ENCODE measurements around the gene TRPC3.

Gene TRPC3

DNA sequence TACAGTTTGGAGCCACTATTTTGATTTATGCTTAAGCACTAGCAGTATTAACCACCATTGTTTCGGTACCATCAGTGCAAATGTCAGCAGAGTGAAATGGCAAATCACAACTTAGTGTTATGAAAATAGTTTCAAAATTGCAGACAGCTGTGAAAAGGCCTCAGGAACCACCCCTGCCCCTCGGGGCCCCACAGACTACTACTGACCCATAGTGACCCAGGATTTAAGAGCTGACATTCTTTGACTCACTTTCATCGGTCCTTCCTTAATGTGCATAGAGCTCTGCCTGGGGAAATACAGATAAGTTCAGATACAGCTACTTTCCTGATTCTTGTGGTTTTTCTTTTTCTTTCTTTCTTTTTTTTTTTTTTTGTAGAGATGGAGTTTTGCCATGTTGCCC lies 78.3 kb downstream of the TRPC3 start:
- no peak for TF ChIP-seq EZH2phosphoT487 (conservative IDR thresholded peaks at IDR 0.05; ENCODE audit: low read length)
- TF ChIP-seq, protein P1, sequence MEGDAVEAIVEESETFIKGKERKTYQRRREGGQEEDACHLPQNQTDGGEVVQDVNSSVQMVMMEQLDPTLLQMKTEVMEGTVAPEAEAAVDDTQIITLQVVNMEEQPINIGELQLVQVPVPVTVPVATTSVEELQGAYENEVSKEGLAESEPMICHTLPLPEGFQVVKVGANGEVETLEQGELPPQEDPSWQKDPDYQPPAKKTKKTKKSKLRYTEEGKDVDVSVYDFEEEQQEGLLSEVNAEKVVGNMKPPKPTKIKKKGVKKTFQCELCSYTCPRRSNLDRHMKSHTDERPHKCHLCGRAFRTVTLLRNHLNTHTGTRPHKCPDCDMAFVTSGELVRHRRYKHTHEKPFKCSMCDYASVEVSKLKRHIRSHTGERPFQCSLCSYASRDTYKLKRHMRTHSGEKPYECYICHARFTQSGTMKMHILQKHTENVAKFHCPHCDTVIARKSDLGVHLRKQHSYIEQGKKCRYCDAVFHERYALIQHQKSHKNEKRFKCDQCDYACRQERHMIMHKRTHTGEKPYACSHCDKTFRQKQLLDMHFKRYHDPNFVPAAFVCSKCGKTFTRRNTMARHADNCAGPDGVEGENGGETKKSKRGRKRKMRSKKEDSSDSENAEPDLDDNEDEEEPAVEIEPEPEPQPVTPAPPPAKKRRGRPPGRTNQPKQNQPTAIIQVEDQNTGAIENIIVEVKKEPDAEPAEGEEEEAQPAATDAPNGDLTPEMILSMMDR (IDR thresholded peaks at IDR 0.05; ENCODE audit: insufficient read depth, low read length, poor library complexity, severe bottlenecking) = no peak
- Histone ChIP-seq H3K4me3 (ENCODE audit: insufficient read depth, low read length, poor library complexity, severe bottlenecking) (no peak overlapping the region), H3K4me2 (ENCODE audit: low read depth, low read length, poor library complexity, severe bottlenecking) (no peak overlapping the region), H4K20me1 (ENCODE audit: low read depth, low read length) (no peaks in the 10 kb centered on the region), H2AFZ (ENCODE audit: low read depth, low read length, severe bottlenecking) (no peak overlapping the region), H3K27me3 (ENCODE audit: low read length) (no peaks in the 10 kb centered on the region), H3K36me3 (ENCODE audit: low read length) (no peaks in the 10 kb centered on the region), H3K9ac (ENCODE audit: low read length) (no peak overlapping the region), H3K9me2 (replicated peaks; ENCODE audit: insufficient read depth, low read length) (no peaks in the 10 kb centered on the region), H3F3A (ENCODE audit: insufficient read depth) (no peaks in the 10 kb centered on the region), H3K79me2 (ENCODE audit: insufficient read depth, low read length) (0 out of 2 replicates have a peak, but pooled peaks cover 4% of the 10 kb centered on the region), H3K9me3 (ENCODE audit: insufficient read depth, low read length) (no peaks in the 10 kb centered on the region), H3K27ac (ENCODE audit: low read depth, low read length) (no peak overlapping the region)

DNA sequence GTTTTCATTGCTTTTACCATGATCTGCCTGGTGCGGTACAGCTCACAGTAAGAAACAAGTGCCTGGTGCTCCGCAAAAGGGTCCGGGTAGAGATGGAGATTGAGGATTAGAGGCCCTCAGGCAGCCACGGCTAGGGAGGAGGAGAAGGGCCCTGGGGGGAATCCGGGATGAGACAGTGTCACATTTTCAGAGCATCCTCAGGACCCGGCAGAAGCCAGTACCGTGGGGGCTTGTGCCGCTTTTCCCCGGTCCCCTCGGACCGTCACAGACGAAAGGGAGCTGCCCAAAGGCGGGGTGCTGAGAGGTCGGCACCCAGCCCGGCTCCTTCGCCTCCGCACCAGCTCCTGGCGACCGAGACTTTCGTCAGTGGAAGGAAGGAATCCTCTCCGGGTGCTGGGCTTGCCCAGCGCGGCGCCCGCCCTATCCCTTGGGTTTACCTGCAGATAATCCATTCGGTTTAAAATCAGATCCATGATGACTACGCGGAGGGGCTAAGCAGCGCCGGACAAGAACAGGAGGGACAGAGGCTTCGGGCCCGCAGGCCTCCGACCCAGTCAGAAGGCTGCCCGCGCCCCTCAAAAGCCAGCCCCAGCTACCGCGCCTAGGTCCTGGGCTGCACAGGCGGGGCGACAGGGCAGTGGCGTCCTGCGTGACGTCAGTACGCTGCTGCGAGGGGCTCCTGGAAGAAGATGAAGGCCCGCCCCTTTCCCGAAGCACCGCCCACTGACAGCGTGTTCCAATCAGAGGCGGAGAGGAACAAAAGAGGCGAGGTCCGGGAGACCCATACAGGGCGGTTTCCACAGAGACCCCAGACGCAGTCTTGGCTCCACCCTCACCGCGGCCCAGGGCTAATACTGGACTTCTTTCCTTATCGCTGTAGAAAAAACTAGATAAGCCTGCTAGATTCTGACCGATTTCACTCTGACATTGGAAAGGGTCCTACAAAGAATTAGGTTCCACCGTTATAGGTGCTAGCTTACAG lies 81.7 kb downstream of the TRPC3 start, which contains the start of gene BBS7:
TSS of gene BBS7 (minus strand) at position 634 of the 982 bp plus-strand sequence. CDS start at position 473, 161 bp downstream.
- Histone ChIP-seq H3F3A (ENCODE audit: insufficient read depth) (no peaks in the 10 kb centered on the region), H3K36me3 (ENCODE audit: low read length) (no peaks in the 10 kb centered on the region), H2AFZ (ENCODE audit: low read depth, low read length, severe bottlenecking) (peak within 1 kb of the TSS; percentile 94), H3K79me2 (ENCODE audit: insufficient read depth, low read length) (0 out of 2 replicates have a peak, but pooled peaks cover 4% of the 10 kb centered on the region), H3K4me3 (ENCODE audit: insufficient read depth, low read length, poor library complexity, severe bottlenecking) (peak within 1 kb of the TSS; percentile 71), H3K9me2 (replicated peaks; ENCODE audit: insufficient read depth, low read length) (no peaks in the 10 kb centered on the region), H3K9me3 (ENCODE audit: insufficient read depth, low read length) (no peaks in the 10 kb centered on the region), H3K9ac (ENCODE audit: low read length) (peak within 1 kb of the TSS; percentile 77), H3K27me3 (ENCODE audit: low read length) (no peaks in the 10 kb centered on the region), H3K4me2 (ENCODE audit: low read depth, low read length, poor library complexity, severe bottlenecking) (peak within 1 kb of the TSS; percentile 75), H4K20me1 (ENCODE audit: low read depth, low read length) (no peaks in the 10 kb centered on the region), H3K27ac (ENCODE audit: low read depth, low read length) (no peak within 1 kb of the TSS)
- TF ChIP-seq, protein P1 (IDR thresholded peaks at IDR 0.05; ENCODE audit: insufficient read depth, low read length, poor library complexity, severe bottlenecking) = no peak
- no peak for TF ChIP-seq EZH2phosphoT487 (conservative IDR thresholded peaks at IDR 0.05; ENCODE audit: low read length)

DNA sequence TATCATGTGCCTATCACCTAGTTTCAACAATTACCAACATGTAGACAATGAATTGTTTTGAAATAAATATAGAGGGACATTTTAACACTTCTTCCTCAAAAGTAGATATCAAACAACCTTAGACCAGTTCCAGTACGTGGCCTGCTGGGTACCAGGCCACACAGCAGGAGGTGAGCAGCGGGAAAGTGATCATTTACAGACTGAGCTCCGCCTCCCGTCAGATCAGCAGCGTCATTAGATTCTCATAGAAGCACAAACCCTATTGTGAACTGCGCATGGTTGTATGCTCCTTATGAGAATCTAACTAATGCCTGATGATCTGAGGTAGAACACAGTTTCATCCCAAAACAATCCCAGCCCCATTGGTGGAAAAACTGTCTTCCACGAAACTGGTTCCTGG lies 88.1 kb downstream of the TRPC3 start:
- no peaks in the 10 kb centered on the region for H3F3A ChIP-seq (ENCODE audit: insufficient read depth)
- H3K36me3 ChIP-seq (ENCODE audit: low read length) = no peaks in the 10 kb centered on the region
- H3K27me3 ChIP-seq (ENCODE audit: low read length) = no peaks in the 10 kb centered on the region
- H2AFZ ChIP-seq (ENCODE audit: low read depth, low read length, severe bottlenecking) = no peak overlapping the region
- no peak overlapping the region for H3K4me2 ChIP-seq (ENCODE audit: low read depth, low read length, poor library complexity, severe bottlenecking)
- H3K9me3 ChIP-seq (ENCODE audit: insufficient read depth, low read length) = no peaks in the 10 kb centered on the region
- TF ChIP-seq, protein P1 (IDR thresholded peaks at IDR 0.05; ENCODE audit: insufficient read depth, low read length, poor library complexity, severe bottlenecking) = no peak
- no peak for TF ChIP-seq EZH2phosphoT487 (conservative IDR thresholded peaks at IDR 0.05; ENCODE audit: low read length)
- H3K27ac ChIP-seq (ENCODE audit: low read depth, low read length) = no peak overlapping the region
- no peak overlapping the region for H3K4me3 ChIP-seq (ENCODE audit: insufficient read depth, low read length, poor library complexity, severe bottlenecking)
- H4K20me1 ChIP-seq (ENCODE audit: low read depth, low read length) = no peaks in the 10 kb centered on the region
- H3K79me2 ChIP-seq (ENCODE audit: insufficient read depth, low read length) = 0 out of 2 replicates have a peak, but pooled peaks cover under 1% of the 10 kb centered on the region
- H3K9me2 ChIP-seq (replicated peaks; ENCODE audit: insufficient read depth, low read length) = no peaks in the 10 kb centered on the region
- no peak overlapping the region for H3K9ac ChIP-seq (ENCODE audit: low read length)

Data from SU-DHL-6 (cell line).